Erythroblast (primary cell): ENCODE data around the gene MAU2.

Experiments
- GATA1 ChIP-seq: IDR thresholded peaks from 2 replicates; pipeline ENCODE4 v1.6.1; 2011; ENCODE audit warnings: low read depth, mild to moderate bottlenecking, control low read depth, low read length, moderate library complexity
- POLR2A ChIP-seq: IDR thresholded peaks from 2 replicates; pipeline ENCODE4 v1.6.1; 2011; ENCODE audit warnings: mild to moderate bottlenecking, low read length

- no peak for TF ChIP-seq POLR2A
- TF ChIP-seq GATA1, result no peak
Measured at GRCh38 chr19:19356901-19357566, 36.4 kb downstream of the MAU2 start.
